Measurements from ENCODE around the gene PANK4.

Gene PANK4

GRCh38 chr1:2544093-2544874, 17.9 kb upstream of the PANK4 start:
- DNase-seq = no peak

- DNase-seq = peak; percentile 44
Measured at GRCh38 chr1:2543543-2544092, 17.2 kb upstream of the PANK4 start.

DNA sequence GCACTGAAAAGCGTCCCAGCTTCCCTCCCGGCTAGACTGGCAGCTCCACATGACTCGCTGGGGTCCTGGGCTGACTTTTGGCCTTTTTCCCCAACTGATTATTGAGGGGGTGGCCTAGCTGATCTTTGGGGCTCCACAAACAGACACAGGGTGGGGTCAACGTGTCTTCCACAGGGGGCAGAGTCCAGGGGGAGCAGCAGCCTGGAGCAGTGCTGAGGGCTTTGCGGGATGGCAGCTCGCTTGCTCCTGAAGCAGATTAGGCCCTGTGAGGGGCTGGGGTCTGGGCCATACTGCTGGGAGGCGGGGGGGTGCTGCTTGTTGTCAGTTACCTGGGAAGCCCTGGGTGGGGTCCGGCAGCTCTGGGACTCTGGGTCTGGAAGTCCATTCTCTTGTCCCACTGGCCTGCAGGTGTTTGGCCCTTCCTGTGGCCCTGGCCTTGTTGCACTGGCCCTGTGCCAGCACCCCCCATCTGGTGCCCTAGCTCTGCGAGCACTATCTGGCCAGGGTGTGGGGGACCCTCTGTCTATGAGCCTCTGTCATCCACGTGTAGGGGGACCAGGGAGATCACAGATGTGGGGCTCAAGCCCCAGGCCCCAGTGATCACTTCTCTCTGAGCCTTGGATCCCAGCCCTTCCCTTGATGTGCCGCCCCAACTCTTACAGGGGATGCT, 16.0 kb upstream of the PANK4 start:
- DNase-seq = no peak

GRCh38 chr1:2541619-2542245, 15.3 kb upstream of the PANK4 start:
- DNase-seq = peak; percentile 40

- no peak for DNase-seq
Measured at GRCh38 chr1:2540816-2541492, 14.6 kb upstream of the PANK4 start.

DNA sequence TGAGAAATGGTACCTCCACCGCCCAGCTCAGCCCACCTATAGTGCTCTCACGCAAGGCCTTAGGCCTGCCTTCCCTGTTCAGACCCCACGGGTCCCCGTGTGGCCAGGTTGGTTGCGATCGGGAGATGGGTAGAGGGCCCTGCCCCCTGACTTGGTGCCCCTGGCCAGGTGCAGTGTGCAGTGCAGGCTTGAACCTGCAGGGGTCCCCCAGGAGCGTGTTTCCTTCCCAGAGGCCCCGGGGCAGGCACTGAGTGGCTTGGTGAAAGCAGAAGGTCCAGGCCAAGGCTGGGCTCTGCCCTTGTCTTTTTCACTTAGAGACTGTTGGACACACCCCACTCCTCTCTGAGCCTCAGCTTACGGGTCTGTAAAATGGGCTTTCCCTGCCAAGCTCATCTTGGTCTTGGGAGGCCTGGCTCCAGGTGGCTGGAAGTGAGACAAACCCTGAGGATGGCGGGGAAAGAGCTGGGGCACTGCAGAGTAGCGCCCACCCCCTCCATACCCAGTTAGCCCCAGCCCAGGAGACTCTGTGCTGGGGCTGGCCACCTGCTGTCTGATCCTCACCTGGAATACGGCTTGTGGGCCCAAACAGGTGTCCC, 13.0 kb upstream of the PANK4 start:
- no peak for DNase-seq

DNA sequence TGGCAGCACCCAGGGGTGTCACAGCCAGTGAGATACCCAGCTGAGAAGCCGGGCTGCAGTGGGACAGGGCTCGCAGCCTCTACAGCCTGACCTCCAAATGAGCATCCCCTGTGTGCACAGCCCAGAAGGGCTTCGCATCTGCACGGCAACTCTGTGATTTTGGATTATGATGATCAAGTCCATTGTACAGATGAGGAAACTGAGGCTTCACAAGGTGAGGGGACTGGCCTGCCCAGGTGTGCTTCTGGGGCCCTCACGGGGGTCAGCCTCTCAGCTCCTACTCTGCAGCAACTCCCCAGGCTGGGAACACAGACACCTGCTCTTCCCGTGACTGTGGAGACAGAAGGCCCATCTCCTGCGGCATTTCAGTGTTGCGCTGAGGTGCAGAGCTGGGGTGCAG, 12.5 kb upstream of the PANK4 start:
- DNase-seq = no peak

DNA sequence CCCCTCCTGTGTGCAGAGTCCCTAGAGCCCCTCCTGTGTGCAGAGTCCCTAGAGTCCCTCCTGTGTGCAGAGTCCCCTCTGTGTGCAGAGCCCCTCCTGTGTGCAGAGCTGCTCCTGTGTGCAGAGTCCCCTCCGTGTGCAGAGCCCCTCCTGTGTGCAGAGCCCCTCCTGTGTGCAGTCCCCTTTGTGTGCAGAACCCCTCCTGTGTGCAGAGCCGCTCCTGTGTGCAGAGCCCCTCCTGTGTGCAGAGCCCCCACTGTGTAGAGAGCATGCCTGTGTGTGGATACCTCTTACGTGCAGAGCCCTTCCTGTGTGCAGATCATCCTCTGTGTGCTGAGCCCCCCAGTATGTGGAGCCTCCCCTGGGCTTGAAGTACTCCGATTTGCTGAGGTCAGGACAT, 12.0 kb upstream of the PANK4 start:
- DNase-seq = no peak

DNA sequence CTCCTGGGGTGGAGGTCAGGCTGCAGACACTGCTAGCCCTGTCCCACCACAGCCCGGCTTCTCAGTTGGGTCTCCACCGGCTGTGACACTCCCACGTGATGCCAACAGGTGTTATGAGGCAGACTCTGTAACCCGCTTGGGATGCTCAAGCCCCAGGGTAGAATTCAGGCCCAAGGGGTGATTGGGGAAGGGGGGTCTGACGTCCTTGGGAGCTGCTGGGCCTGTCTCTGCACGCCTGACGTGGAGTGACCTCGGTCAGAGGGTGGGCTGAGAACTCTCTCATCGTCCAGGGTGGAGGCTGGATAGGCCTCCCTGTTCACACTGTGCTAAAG, 11.4 kb upstream of the PANK4 start:
- no peak for DNase-seq

GRCh38 chr1:2535981-2536380, 9.6 kb upstream of the PANK4 start:
- DNase-seq = no peak

GRCh38 chr1:2535455-2535854, 9.1 kb upstream of the PANK4 start:
- no peak for DNase-seq

DNA sequence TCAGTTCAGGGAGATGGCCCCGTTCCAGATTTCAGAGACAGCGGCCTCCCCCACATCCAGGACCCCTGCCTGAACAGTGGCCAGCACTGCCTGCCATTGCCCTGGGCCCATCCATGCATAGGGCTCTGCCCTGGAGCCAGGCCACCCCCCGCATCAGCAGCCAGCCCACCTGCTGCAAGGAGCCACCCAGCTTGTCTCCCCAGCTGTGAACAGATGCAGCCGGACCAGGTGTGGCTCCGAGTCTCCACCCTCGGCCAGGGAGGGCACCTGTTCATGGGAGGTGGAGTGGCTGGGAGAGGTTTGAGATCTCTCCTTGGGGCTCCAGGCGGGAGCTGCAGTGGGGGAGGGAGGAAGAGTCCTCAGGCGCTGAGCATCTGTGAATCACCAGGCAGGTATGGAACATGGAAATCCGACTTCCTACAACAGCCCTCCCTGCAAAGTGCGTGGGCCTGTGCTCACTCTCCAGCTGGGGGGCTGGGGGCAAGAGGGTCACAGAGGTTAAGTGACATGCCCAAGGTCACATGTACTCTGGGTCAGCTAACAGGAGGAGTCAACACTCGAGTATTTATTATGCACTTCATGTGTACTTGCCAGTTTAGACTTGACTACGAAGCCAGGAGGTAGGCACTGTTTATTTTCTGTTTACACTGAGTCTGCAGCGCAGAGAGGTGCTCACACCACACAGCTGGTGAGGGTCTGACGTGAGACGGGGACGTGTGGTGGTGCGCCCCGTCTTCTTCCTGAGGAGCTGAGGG, 8.5 kb upstream of the PANK4 start:
- peak; percentile 44 for DNase-seq

GRCh38 chr1:2534315-2534686, 7.9 kb upstream of the PANK4 start:
- no peak for DNase-seq

DNA sequence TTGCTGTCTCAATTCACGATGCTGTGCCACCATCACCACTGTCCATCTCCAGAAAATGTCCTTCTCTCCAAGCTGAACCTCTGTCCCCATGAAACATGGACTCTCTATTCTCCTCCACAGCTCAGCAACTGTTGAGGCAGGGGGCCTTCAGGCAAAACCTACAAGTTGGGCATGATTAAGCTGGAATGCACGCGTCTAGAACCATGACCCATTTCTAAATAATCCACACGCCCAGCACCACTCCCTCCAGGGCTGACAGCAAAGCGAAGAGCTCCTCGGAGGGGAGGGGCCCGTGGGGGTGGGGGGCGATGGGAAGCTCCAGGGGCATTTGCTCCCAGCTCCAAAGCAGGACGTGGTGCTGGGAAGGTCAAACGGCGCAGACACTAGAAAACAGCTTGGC, 7.0 kb upstream of the PANK4 start:
- DNase-seq = peak; percentile 79

- no peak for DNase-seq
Measured at GRCh38 chr1:2532485-2533160, 6.2 kb upstream of the PANK4 start.

DNA sequence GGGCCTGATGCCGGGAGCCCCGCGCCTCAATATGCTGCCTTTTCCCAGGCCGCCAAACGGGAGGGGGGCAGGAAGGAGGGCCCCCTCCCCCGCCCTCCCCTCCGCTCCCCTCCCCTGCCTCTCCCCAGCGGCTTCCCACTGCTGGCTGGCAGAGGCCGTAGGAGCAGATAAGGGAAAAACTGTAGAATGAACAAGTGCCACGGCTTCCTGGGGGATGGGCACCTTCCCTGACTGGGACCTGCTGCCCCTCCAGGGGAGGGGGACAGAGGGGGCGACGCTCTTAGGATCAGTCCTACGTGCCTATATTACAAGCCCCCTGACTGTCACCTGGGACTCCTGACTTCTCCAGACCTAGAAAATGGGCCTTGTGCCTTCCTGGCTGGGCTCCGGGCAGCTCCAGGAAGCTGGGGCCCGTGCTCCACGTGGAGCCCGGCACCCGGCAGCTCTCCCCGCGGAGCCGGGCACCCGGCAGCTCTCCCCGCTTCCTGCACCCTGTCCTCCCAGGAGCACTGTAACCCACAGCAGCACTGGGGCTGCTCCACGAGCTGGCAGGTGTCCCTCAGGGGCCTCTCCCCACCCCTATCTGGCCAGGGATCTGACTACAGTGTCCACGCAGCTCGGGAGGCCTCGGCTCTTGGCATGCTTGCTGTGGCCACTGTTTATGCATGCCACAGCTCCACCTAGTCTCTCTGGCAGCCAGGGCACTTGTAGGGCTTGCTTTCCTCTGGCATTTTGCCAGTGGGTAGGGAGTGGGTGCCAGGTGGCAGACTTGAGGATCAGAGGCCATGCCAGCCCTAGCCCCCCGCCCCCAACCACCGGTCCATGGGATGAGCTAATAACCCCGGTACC, 4.3 kb upstream of the PANK4 start:
- DNase-seq = no peak

- DNase-seq = no peak
Measured at GRCh38 chr1:2529784-2530512, 3.6 kb upstream of the PANK4 start, which contains the start of gene HES5. TSS of gene HES5 (minus strand) at chr1:2530263. CDS start at chr1:2530164, 99 bp downstream.

- DNase-seq = peak; percentile 46
Measured at GRCh38 chr1:2528966-2529783, 2.8 kb upstream of the PANK4 start.

DNA sequence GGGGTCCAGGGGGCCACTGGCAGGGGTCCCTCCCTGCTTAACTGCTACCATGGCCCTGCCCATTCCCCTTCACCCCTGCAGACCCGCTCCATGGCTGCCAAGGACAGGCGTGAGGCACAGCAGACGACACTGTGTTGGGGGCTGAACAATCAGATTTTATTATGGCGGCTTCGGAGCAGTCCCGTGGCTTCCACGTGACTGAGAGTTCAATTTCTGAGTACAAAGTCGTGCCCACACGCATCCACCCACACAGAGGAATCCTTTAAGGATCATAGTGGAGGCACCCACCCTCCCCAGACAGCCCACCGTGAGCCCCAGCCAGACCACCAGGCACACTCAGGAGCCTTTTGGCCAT, 2.2 kb upstream of the PANK4 start:
- no peak for DNase-seq
